K562 (cell line): Measurements from ENCODE around the gene SERTAD3. TPM values are rescaled to one million over a fixed set of nuclear protein-coding genes. Genes with fewer than 3 reads are reported as not detected.

Experiments used
- ARHGAP35 ChIP-seq: fragments of 450-650 bp; IDR thresholded peaks from 2 replicates; pipeline ENCODE4 v1.6.1; 2018; ENCODE audit not compliant: partially characterized antibody
- BRD4 ChIP-seq: fragments of 200-600 bp; sonication (generic); IDR thresholded peaks from 2 replicates; pipeline ENCODE4 v1.6.1; 2017; ENCODE audit warnings: inconsistent platforms
- E2F4 ChIP-seq: sonication (generic); formaldehyde crosslinking; IDR thresholded peaks from 2 replicates; pipeline ENCODE4 v1.8.0; 2022; ENCODE audit warnings: mild to moderate bottlenecking, low read depth, missing genetic modification reagents
- ELF1 ChIP-seq: fragments of 200-800 bp; sonication (Bioruptor generic); IDR thresholded peaks from 2 replicates; pipeline ENCODE4 v1.6.1; 2016; ENCODE audit warnings: missing genetic modification characterization, missing compliant biosample characterization
- ETV5 ChIP-seq: sonication (generic); formaldehyde crosslinking; IDR thresholded peaks from 2 replicates; pipeline ENCODE4 v1.4.0; 2020; ENCODE audit warnings: low read depth, mild to moderate bottlenecking, missing genetic modification reagents
- FOXP1 ChIP-seq: sonication (generic); formaldehyde crosslinking; IDR thresholded peaks from 2 replicates; pipeline ENCODE4 v1.8.0; 2022; ENCODE audit warnings: mild to moderate bottlenecking, missing genetic modification reagents
- HDGF ChIP-seq: fragments of 450-650 bp; IDR thresholded peaks from 2 replicates; pipeline ENCODE4 v1.6.1; 2016
- IRF9 ChIP-seq: fragments of 450-650 bp; IDR thresholded peaks from 2 replicates; pipeline ENCODE4 v1.6.1; 2016; ENCODE audit warnings: missing biosample characterization, missing genetic modification characterization
- MECOM ChIP-seq: fragments of 250-450 bp; sonication (Bioruptor Pico); IDR thresholded peaks from 2 replicates; pipeline ENCODE4 v1.8.0; 2022; ENCODE audit warnings: inconsistent platforms
- MTA1 ChIP-seq: fragments of 450-650 bp; IDR thresholded peaks from 2 replicates; pipeline ENCODE4 v1.6.1; 2017; ENCODE audit warnings: borderline replicate concordance
- NCOA4 ChIP-seq: fragments of 450-650 bp; IDR thresholded peaks from 2 replicates; pipeline ENCODE4 v1.6.1; 2018; ENCODE audit warnings: mild to moderate bottlenecking; ENCODE audit not compliant: partially characterized antibody
- POLR3G ChIP-seq: IDR thresholded peaks from 2 replicates; pipeline ENCODE4 v1.6.1; 2011; ENCODE audit not compliant: insufficient read length, insufficient replicate concordance; ENCODE audit errors: extremely low read depth
- RBFOX2 ChIP-seq: fragments of 200-400 bp; formaldehyde crosslinking; IDR thresholded peaks from 2 replicates; pipeline ENCODE4 v1.6.1; 2017; ENCODE audit warnings: low read depth, mild to moderate bottlenecking, low read length, moderate library complexity
- RBM22 ChIP-seq: fragments of 200-400 bp; formaldehyde crosslinking; IDR thresholded peaks from 2 replicates; pipeline ENCODE4 v1.6.1; 2018; ENCODE audit warnings: low read length, low read depth; ENCODE audit not compliant: poor library complexity, severe bottlenecking
- RFX5 ChIP-seq: IDR thresholded peaks from 2 replicates; pipeline ENCODE4 v1.6.1; 2011; ENCODE audit warnings: low read depth, mild to moderate bottlenecking, improper control_type of control experiment, low read length
- RUNX1 ChIP-seq: sonication (generic); IDR thresholded peaks from 2 replicates; pipeline ENCODE4 v1.6.1; 2016; ENCODE audit warnings: antibody characterized with exemption, low read depth
- SETDB1 ChIP-seq: IDR thresholded peaks from one replicate; pipeline ENCODE4 v1.6.1; 2012; ENCODE audit warnings: low read length, control low read depth, inconsistent platforms
- TCF7 ChIP-seq: sonication (generic); IDR thresholded peaks from 2 replicates; pipeline ENCODE4 v1.6.1; 2016; ENCODE audit warnings: antibody characterized with exemption, borderline replicate concordance
- polyA plus RNA-seq, 8 experiments: library from polyadenylated mRNA; depleted of rRNA in 4 of 8; stranded (reverse) in 5 of 8; unstranded in 3 of 8; fragments of >200 nt; fragmentation: Nextera tagmentation in 2 of 8; fragmentation: Illumina TruSeq in 1 of 8; extraction: Ambion mirVana in 2 of 8; extraction: Trizol in 1 of 8; gene quantifications; 2 replicates each; pipeline versions ENCODE4 v1.2.1 to v1.2.3, GENCODE V29; 2011 to 2014; ENCODE audit warnings: inconsistent platforms in 1 of 8, missing spikeins in 1 of 8
- total RNA-seq, 7 experiments: library from RNA; depleted of rRNA in 6 of 7; stranded (reverse); fragments of >200 nt in 6 of 7; fragmentation: Illumina TruSeq in 2 of 7; extraction: Trizol in 2 of 7; gene quantifications; 2 replicates each; pipeline versions ENCODE4 v1.2.1 to v1.2.3, GENCODE V29; 2011 to 2021; ENCODE audit warnings: low replicate concordance in 1 of 7
- TF ChIP-seq, protein P1 (sequence below): sonication (generic); formaldehyde crosslinking; IDR thresholded peaks from 2 replicates; pipeline ENCODE4 v1.9.0; 2022; ENCODE audit warnings: mild to moderate bottlenecking, missing genetic modification reagents
- TF ChIP-seq, protein P2 (sequence below): fragments of 200-800 bp; sonication (Bioruptor generic); IDR thresholded peaks from 2 replicates; pipeline ENCODE4 v1.6.1; 2017; ENCODE audit warnings: missing genetic modification characterization, missing compliant biosample characterization
- TF ChIP-seq, protein P3 (sequence below): fragments of 250-450 bp; sonication (Bioruptor Pico); IDR thresholded peaks from 2 replicates; pipeline ENCODE4 v1.5.0; 2021

SERTAD3 gene
- total and polyA plus RNA-seq, 9 of the 15 experiments (the other 6 are each of a cell fraction or from before 2014, with no cell fraction given), result 5.4 to 28.9 (median 17.5) TPM

GRCh38 chr19:40422748-40423566 lies 21.2 kb downstream of the SERTAD3 start (continued):
- TF ChIP-seq, protein P1, sequence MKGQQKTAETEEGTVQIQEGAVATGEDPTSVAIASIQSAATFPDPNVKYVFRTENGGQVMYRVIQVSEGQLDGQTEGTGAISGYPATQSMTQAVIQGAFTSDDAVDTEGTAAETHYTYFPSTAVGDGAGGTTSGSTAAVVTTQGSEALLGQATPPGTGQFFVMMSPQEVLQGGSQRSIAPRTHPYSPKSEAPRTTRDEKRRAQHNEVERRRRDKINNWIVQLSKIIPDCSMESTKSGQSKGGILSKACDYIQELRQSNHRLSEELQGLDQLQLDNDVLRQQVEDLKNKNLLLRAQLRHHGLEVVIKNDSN, result 0 out of 2 replicates have a peak, but pooled peaks have one; percentile 8
- TF ChIP-seq RBM22 (no peak), NCOA4 (no peak), RFX5 (no peak), BRD4 (no peak), HDGF (no peak), RUNX1 (no peak), RBFOX2 (peak; percentile 58), IRF9 (tag) (no peak), ETV5 (CRISPR knock-in tag) (no peak), E2F4 (CRISPR knock-in tag) (no peak), POLR3G (no peak), MTA1 (no peak), TCF7 (no peak), MECOM (CRISPR knock-in tag) (no peak), ELF1 (tag) (no peak), SETDB1 (no peak), FOXP1 (CRISPR knock-in tag) (no peak), ARHGAP35 (no peak)
- TF ChIP-seq, protein P2, sequence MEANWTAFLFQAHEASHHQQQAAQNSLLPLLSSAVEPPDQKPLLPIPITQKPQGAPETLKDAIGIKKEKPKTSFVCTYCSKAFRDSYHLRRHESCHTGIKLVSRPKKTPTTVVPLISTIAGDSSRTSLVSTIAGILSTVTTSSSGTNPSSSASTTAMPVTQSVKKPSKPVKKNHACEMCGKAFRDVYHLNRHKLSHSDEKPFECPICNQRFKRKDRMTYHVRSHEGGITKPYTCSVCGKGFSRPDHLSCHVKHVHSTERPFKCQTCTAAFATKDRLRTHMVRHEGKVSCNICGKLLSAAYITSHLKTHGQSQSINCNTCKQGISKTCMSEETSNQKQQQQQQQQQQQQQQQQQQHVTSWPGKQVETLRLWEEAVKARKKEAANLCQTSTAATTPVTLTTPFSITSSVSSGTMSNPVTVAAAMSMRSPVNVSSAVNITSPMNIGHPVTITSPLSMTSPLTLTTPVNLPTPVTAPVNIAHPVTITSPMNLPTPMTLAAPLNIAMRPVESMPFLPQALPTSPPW (CRISPR knock-in tag), result no peak
- TF ChIP-seq, protein P3, sequence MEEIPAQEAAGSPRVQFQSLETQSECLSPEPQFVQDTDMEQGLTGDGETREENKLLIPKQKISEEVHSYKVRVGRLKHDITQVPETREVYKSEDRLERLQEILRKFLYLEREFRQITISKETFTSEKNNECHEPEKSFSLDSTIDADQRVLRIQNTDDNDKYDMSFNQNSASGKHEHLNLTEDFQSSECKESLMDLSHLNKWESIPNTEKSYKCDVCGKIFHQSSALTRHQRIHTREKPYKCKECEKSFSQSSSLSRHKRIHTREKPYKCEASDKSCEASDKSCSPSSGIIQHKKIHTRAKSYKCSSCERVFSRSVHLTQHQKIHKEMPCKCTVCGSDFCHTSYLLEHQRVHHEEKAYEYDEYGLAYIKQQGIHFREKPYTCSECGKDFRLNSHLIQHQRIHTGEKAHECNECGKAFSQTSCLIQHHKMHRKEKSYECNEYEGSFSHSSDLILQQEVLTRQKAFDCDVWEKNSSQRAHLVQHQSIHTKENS (CRISPR knock-in tag), result no peak
